Tibial artery (tissue), 4 donors: ENCODE data around the gene ARMC8.
A peak's percentile ranks its signal among the peaks of the same experiment; 100 is the strongest.

Source experiments
- DNase-seq, 2 donors: peaks; one replicate each; pipeline ENCODE4 v3.0.0-alpha.2; 2019
- H3K27ac ChIP-seq, 2 donors: fragments of 200-600 bp; sonication (generic) in 1 of 2; 1 replicate in 1 of 2; 2 replicates in 1 of 2; pipeline ENCODE4 v1.5.1; 2018 to 2019; ENCODE audit warnings: mild to moderate bottlenecking in 1 of 2
- H3K27me3 ChIP-seq, 2 donors: fragments of 200-600 bp; sonication (generic) in 1 of 2; one replicate each; pipeline versions ENCODE4 v1.5.1 to v1.6.0; 2016 to 2019
- H3K36me3 ChIP-seq, 3 donors: fragments of 200-600 bp; sonication (generic) in 2 of 3; one replicate each; pipeline ENCODE4 v1.5.1; 2016 to 2019; ENCODE audit warnings: mild to moderate bottlenecking in 2 of 3
- H3K4me1 ChIP-seq, 4 donors: fragments of 200-600 bp; sonication (generic) in 2 of 4; 1 replicate in 3 of 4; 2 replicates in 1 of 4; pipeline ENCODE4 v1.5.1; 2016 to 2019
- H3K4me3 ChIP-seq, 2 donors: fragments of 200-600 bp; sonication (generic) in 1 of 2; 1 replicate in 1 of 2; 2 replicates in 1 of 2; pipeline ENCODE4 v1.5.1; 2018 to 2019; ENCODE audit warnings: mild to moderate bottlenecking in 2 of 2
- H3K9me3 ChIP-seq, 3 donors: fragments of 200-600 bp; sonication (generic) in 1 of 3; one replicate each; pipeline ENCODE4 v1.5.1; 2016 to 2019
- CTCF ChIP-seq, 2 experiments: fragments of 200-600 bp in 1 of 2; fragments of 450-650 bp in 1 of 2; IDR thresholded peaks; one replicate each; pipeline ENCODE4 v1.5.1; 2017 to 2019; ENCODE audit warnings: antibody characterized with exemption in 2 of 2, mild to moderate bottlenecking in 1 of 2, moderate library complexity in 1 of 2
- intact Hi-C: fragments of 100-400 bp; cut with DNase I; formaldehyde crosslinking; loops from one replicate; pipeline ENCODE4 v1.15.0; 2023; ENCODE audit warnings: low total_unique reads

ARMC8 gene

GRCh38 chr3:138173769-138174420, 13.2 kb upstream of the ARMC8 start:
- peaks cover 0 to 24% (median 10%) of the 10 kb centered on the region in 4 donors for H3K4me1 ChIP-seq
- peak overlapping the region; percentile 80 to 88 for H3K27ac ChIP-seq
- intact Hi-C loops, result no loop called here
- DNase-seq, result no peak
- TF ChIP-seq CTCF (IDR thresholded peaks at IDR 0.05), result no peak
- no peaks in the 10 kb centered on the region for H3K9me3 ChIP-seq
- H3K36me3 ChIP-seq, result peaks cover 3 to 25% (median 10%) of the 10 kb centered on the region in 3 donors
- peak overlapping the region; percentile 71 to 90 for H3K4me3 ChIP-seq
- H3K27me3 ChIP-seq, result no peaks in the 10 kb centered on the region

GRCh38 chr3:138174421-138175131, 12.5 kb upstream of the ARMC8 start, which contains the start of gene DBR1:
DBR1 (minus strand) TSS chr3:138174921; CDS start chr3:138174795, 126 bp downstream.
- peaks cover 0 to 24% (median 10%) of the 10 kb centered on the region in 4 donors for H3K4me1 ChIP-seq
- H3K36me3 ChIP-seq, result peaks cover under 1 to 18% (median 6%) of the 10 kb centered on the region in 3 donors
- TF ChIP-seq CTCF (IDR thresholded peaks at IDR 0.05), result no peak
- peak within 1 kb of the TSS; percentile 80 to 88 for H3K27ac ChIP-seq
- peak; percentile 80 to 84 for DNase-seq
- intact Hi-C loops, result no loop called here
- peak within 1 kb of the TSS; percentile 71 to 90 for H3K4me3 ChIP-seq
- H3K27me3 ChIP-seq, result no peaks in the 10 kb centered on the region
- no peaks in the 10 kb centered on the region for H3K9me3 ChIP-seq

- H3K9me3 ChIP-seq, result no peaks in the 10 kb centered on the region
- H3K4me3 ChIP-seq, result no peak overlapping the region
- DNase-seq, result no peak
- H3K36me3 ChIP-seq, result no peaks in the 10 kb centered on the region
- peaks cover 0 to under 1% (median 0%) of the 10 kb centered on the region in 4 donors for H3K4me1 ChIP-seq
- no peak for TF ChIP-seq CTCF (IDR thresholded peaks at IDR 0.05)
- no peak overlapping the region for H3K27ac ChIP-seq
- intact Hi-C loops, result loop anchor here (1.0 kb wide), 1 partner anchor 44 kb away; no protein-coding TSS in a partner anchor
- H3K27me3 ChIP-seq, result no peaks in the 10 kb centered on the region
These were observed 6.6 kb upstream of the ARMC8 start for GRCh38 chr3:138180375-138181029.

- Histone ChIP-seq H3K4me3 (no peak overlapping the region), H3K4me1 (peaks cover 0 to 22% (median 15%) of the 10 kb centered on the region in 4 donors), H3K27me3 (no peaks in the 10 kb centered on the region), H3K36me3 (no peaks in the 10 kb centered on the region), H3K27ac (no peak overlapping the region), H3K9me3 (no peaks in the 10 kb centered on the region)
- no peak for DNase-seq
- intact Hi-C loops, result loop anchor here (5.0 kb wide), 2 partner anchors 68 to 1202 kb away; partner anchors contain the start of genes COPB2 and DZIP1L
- TF ChIP-seq CTCF (IDR thresholded peaks at IDR 0.05), result no peak
These were observed 2.1 kb upstream of the ARMC8 start for GRCh38 chr3:138184994-138185393.

GRCh38 chr3:138186221-138186620, 880 bp upstream of the ARMC8 start:
- Histone ChIP-seq H3K9me3 (no peaks in the 10 kb centered on the region), H3K36me3 (peaks cover 0 to 6% (median 0%) of the 10 kb centered on the region in 3 donors), H3K4me1 (peaks cover 0 to 29% (median 21%) of the 10 kb centered on the region in 4 donors), H3K27me3 (no peaks in the 10 kb centered on the region), H3K4me3 (peak overlapping the region; percentile 69 to 83), H3K27ac (peak overlapping the region; percentile 88 to 96)
- intact Hi-C loops, result loop anchor here (5.0 kb wide), 2 partner anchors 69 to 1201 kb away; partner anchors contain the start of genes COPB2 and DZIP1L
- TF ChIP-seq CTCF (IDR thresholded peaks at IDR 0.05), result no peak
- DNase-seq, result no peak
